ENCODE results near the gene AIG1.

Gene AIG1

DNA sequence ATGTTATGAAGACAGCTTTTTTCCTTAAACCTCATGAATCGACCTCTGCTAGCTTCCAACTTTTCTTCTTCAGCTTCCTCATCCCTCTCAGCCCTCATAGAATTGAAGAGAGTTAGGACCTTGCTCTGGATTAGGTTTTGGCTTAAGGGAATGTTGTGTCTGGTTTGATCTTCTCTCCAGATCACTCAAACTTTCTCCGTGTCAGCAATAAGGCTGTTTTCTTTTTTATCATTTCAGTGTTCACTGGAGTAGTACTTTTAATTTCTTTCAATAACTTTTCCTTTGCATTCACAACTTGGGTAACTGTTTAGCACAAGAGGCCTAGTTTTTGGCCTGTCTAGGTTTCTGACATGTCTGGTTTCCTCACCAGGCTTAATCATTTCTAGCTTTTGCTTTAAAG, 32.6 kb downstream of the AIG1 start:
- DNase-seq (ENCODE audit: low read depth in 2 of 2, low spot score in 1 of 2): no peak

DNA sequence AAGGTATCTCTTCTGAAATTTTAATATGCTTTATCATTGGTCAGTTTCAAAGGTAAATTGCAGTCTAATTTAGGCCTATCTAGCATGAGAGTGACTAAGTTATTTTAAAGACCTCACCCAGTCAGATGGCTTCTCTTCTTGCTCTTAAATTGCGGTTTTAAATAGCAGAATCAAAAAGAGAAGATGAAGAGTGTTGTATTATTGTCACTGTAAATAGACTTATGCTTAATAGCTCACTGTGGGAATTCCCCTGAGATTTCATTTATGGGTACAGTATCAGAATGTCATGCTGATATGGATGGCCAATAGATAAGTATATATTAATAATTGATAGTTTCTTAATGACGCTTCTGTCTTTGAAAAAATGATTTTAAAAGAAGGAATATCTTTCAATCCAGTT, 35.7 kb downstream of the AIG1 start:
- DNase-seq (ENCODE audit: low read depth in 2 of 2, low spot score in 1 of 2): no peak

DNA sequence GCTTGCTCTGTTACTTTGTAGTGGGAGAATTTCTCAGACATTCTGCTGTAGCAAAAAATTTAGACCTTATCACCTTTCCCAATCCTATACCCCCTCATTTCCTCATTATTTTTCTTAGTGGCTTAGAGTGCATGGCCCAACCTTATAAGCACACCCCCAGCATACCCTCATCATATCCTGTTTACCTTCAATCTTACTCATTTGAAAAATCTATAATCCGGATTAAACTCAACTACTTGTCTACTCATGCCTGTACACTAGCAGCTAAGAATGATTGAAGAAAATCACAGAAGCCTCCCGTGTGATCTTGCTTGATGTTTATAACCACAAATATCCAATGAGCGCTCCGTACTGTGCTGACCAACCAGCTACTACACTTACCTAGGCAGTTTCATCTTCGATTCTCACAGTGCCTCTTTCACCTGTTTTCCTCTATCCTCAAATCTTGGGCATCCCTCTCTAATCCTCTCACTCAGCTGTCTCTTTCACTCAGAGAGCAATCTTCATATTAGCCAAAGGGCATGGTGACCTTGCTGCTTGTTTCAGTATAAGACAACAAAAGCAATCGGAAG, 36.6 kb downstream of the AIG1 start:
- no peak for DNase-seq (ENCODE audit: low read depth in 2 of 2, low spot score in 1 of 2)

DNA sequence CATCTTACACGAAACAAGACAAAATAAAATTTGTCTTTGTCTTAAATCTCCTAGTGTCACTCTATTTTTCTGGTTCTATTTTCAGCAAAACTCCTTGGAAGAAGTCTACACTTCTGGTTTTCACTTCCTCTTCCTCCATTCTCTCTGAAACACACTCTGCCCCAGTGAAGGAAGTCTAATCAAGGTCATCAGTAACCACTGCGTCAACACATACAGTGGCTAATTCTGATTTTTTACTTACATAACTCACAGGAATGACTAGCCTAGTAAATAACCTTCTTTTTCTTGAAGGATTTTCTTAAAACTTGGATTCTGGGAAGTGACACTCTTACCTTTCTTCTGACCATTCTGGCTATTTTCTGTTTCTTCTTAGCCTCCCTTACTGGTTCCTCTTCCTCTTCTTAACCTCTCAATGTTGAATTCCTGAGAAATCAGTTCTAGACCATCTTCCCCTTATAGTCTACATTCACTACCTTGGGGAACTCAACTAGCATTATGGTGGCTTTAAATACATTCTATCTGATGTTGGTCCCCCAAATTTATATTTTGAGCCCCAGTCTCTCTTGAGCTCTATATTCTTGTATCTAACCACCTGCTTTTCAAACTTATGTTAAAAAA, 37.5 kb downstream of the AIG1 start:
- DNase-seq (ENCODE audit: low read depth in 2 of 2, low spot score in 1 of 2): no peak

DNA sequence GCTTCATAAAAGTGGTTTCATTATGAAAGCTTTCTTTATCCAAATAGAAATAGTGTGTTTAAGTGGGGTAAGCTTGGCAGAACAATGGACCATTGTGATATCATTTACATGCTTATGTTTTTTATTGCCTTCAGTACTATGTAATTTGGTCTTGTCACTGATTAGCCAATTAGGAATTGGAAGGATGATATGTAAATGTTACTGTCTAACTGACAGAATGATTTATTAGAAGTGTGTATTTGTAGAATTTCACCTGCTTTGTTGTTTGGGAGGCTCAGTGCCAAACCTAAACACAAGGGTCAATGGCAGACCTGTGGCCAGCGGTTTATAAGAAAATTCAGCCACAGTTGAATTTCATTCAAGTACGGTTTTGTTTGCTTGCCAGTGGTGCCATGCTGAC, 39.0 kb downstream of the AIG1 start:
- no peak for DNase-seq (ENCODE audit: low read depth in 2 of 2, low spot score in 1 of 2)

DNA sequence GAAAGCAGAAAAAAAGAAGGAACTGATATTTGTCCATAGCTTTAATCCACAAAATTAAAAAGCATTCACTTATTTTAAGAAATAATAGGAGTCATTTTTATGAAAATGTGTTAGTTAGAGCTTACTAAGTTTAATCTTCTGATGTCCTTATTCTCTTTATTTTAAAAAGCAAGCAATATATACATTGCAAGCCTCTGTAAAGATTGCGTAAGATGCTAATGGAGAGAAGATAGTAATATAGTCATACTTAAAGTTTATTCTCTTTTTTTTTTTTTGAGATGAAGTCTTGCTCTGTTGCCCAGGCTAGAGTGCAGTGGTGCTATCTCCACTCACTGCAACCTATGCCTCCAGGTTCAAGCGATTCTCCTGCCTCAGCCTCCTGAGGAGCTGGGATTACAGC, 39.7 kb downstream of the AIG1 start:
- no peak for DNase-seq (ENCODE audit: low read depth in 2 of 2, low spot score in 1 of 2)

DNA sequence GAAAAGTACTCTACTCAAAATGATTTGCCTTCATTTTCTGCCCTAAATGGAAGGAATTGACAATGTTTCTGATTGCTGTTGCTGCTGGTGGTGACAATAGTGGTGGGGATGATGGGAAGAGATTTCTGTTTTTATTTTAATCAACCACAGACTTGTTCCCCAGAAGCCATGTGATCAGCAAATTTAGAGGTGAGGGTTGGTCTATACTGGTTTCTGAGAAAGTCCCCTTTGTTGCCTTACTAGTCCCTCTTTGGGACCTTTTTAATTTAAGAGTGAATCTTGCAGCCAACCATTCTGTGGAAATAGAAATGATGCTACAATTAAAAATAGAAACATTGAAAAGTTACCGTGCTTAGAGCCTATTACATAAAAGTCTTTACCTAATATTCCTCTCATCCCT, 43.2 kb downstream of the AIG1 start:
- DNase-seq (ENCODE audit: low read depth in 2 of 2, low spot score in 1 of 2): no peak

DNA sequence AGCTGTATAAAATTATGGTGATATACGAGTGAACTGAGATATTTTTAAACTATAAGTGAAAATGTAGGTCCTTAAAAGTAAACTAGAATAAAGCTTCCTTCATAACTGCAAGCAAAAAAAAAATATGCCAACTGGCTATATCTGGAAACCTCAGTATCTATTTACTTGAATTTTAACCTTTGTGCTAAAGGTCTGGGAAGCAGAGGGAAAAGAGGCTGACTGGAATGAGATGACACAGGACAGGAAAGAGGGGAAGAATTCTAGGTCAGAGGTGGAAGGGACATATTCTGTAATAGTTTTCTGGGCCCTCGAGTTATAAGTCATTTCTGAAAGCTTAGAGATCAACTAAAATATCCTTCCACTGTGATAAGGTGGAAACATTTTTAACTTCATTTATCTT, 46.8 kb downstream of the AIG1 start:
- DNase-seq (ENCODE audit: low read depth in 2 of 2, low spot score in 1 of 2): no peak

DNA sequence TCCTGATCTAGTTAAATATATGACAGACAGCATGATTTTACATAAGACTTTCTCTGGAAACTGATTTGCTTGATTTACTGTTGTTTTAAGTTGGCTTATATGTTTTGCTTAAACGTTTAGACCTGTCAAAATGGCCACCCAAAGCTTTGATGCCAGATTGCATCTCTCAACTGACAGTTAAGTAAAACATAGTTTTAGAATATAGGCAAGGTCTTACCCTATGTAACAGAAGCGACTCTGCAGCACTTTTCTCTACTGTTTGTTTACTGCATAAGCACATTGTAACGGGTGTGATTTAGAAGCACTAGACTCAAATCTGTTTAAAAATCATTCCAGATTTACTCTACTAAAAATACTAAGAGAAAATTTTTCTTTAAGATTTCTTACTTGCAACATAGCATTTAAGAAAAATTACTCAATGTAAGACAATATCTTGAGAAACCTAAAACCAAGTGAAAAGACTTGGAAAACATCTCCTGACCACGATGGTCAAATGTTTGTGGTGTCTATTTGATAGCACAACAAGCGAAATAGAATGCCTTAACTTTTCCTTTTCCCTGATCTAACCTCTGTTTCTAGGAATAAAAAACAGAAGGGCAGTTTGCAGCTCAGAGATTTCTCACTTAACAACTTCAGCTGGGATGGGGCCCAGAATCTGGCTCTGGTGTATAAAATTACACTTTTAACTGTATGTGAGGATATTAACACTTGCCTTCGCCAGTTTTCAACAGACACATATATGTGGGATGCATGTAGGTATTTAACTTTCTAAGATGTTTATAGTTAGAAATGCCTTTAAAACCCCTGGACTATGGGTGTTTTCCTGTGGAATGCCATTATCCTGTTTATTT, 47.4 kb downstream of the AIG1 start:
- DNase-seq (ENCODE audit: low read depth in 2 of 2, low spot score in 1 of 2): no peak

DNA sequence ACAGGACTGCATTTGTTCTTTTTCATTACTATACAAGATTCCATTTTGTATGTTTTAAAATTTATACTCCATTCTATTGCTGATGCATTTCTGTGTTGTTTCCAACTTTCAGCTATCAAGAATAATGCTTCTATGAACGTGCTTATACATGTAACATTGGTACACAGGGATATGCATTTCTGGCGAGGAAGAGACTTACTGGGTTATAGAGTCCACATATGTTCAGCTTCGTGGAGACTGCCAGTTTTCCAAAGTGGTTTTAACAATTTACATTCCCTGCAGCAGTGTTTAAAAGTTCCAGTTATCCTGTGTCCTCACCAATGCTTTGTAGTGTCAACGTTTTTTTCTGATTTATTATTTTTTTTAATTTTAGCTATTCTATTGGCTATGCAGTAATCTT, 48.5 kb downstream of the AIG1 start:
- DNase-seq (ENCODE audit: low read depth in 2 of 2, low spot score in 1 of 2): no peak

DNA sequence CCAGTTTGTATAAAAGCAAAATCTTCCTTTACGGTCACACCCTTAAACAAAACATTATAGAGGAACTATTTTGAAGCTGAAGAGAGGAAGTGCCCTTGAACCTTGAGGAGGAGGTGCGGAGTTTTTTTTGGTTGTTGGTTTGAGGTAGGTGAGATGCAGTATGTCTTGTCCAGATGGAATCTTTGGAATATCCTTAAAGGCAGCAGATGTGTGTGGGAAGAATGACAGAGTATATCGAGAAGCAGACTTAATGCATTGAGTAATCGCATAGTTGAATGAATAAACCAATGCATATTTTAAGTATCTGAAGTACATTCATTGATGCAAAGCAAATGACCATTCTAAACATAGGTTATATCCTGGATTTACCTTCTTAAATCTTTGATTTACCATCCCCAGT, 49.9 kb downstream of the AIG1 start:
- DNase-seq (ENCODE audit: low read depth in 2 of 2, low spot score in 1 of 2): no peak

DNA sequence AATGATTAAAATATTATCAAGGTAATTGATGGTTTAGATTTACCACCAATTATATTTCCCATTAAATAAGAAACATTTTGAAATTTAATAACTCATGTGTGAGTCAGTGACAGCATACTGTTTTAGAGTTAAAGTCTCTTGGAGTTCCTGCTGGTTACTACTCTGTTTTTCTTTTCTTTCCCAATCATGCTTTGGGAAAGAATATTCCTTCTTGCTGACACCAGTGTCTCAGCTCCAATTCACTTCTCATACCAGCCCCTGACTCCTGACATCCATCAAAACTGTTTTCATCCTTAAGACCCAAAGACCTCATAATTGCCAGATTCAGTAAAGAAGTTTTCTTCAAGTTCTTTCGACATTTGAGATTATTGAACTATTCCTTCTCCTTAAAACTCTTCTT, 50.3 kb downstream of the AIG1 start:
- DNase-seq (ENCODE audit: low read depth in 2 of 2, low spot score in 1 of 2): no peak

DNA sequence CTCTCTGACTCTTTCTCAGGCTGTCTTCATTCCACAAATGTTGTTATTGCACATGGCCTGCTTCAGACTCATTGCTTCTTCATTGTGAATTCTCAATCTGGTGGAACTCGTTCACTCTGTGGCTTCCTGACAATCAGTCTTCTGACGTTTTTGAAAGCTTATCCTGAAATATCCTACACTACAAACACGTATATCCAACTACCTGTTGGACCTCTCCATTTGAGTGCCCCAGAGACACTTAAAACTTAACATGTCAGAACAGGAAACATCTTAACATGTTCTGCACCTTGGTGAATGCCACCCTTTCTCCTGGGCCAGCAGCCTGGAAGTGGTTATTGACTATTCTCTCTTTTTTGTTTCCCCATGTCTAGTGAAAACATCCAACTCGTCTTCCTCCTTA, 50.8 kb downstream of the AIG1 start:
- DNase-seq (ENCODE audit: low read depth in 2 of 2, low spot score in 1 of 2): no peak

DNA sequence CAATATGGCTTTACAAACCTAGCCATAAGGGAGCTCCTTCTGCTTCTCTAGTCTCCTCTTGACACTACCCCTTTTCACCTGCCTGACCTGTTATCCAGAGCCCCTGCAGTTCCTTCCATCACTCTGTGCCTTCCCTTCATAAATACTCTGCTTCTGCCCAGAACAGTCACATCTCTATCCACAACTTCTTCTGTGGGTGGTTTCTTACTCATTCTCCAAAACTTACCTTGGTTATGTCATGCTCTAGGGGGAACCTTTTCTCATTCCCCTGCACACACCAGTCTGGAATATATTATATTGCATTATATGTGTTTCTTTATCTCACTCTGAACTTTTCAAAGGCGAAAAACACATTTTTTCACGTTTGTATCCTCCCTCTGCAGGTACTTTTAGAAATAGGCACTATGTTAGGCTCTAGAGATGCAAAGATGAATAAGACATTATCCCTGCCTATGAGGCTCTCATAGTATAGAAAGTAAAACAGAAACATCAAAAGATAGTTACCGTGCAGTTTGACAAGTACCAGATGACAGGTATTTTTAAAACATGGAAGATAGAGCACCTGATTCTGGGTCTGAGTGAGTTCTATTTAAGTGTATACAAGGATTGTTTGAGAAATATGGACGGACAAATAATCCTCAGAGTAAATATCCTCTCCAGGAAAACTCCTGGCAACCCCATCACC, 51.5 kb downstream of the AIG1 start:
- DNase-seq (ENCODE audit: low read depth in 2 of 2, low spot score in 1 of 2): no peak

DNA sequence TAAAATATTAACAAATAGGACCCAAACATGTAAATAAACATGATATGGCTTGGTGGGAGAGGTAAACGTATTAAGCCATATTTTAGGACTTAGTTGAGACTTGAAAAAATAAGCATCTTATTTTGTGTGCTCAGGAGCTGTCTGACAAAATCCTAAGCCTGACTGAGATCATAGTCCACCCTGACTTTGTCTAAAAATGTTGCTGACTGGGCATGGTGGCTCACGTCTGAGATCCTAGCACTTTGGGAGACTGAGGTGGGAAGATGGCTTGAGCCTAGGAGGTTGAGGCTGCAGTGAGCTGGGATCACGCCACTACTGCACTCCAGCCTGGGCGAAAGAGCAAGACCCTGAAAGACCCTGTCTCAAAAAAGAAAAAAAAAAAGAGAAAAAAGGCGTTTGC, 52.1 kb downstream of the AIG1 start:
- DNase-seq (ENCODE audit: low read depth in 2 of 2, low spot score in 1 of 2): no peak

DNA sequence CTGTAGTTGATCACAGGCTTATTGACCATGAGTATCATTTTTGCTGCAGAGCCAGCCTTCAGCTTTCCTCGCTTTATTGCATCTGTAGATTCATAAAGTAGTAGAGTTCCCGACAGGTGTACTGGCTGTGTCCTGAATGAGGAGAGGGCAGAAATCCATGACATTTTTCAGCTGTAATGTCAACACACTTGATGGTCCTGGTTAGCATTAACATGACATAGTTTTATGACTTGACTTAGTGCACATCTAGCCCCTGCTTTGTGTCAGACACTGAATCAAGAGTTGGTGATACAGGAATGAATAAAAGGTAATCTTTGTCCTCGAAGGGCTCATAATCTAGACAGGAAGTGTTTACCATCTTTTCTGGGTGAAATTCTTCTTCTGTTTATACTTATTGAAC, 55.0 kb downstream of the AIG1 start:
- no peak for DNase-seq (ENCODE audit: low read depth in 2 of 2, low spot score in 1 of 2)

DNA sequence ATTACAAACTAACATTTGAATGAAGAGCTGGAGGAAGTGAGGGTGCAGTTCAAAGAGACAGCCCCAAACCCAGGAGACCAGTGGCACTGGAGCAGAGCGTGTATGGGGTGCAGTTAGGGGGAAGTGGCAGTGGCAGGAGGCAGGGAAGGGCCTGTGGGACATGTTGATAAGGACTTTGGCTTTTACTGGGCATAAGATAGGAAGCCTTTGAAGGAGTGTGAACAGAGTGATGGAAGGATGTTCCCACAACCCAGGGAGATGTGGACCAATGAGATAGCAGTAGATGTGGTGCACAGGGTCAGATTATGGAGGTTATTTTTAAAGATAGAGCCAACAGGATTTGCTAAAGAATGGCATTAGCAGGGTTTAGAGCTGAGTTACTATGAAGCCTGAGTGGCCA, 56.4 kb downstream of the AIG1 start:
- no peak for DNase-seq (ENCODE audit: low read depth in 2 of 2, low spot score in 1 of 2)

DNA sequence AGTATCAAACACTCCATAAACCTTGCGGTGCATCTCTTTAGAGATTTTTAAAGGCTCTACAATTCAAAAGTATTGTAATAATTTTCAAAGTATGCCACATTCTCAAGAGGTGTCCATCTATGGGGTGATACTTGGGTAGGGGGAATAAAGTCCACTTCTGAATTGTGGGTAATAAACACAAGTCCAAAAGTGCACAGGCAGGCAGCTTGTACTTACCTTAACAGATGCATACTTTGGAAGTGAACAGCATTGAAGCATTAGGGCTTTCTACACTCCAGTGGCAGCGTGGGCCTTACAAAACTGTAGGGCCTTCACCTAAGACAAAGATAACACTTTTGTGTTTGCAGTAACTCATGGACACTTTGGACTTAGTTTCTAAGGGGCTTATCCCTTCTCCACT, 58.6 kb downstream of the AIG1 start:
- DNase-seq (ENCODE audit: low read depth in 2 of 2, low spot score in 1 of 2): no peak

DNA sequence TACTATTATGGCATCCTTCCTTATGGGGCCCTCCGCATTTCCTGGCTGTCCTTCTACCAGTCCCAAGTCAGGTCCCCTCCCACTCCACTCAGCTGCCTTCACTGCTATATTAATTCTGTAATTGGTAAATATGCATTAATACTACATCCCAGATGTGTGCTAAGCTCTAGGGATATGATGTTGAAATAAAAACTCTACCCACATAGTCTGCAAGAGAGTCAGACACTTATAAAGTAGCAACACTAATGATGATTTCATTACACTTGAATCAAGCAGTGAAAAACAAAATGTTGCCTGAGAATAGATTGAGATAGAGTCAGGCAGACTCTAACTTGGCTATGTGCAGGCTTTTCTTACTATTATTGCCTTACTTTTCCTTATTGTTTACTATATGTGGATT, 62.4 kb downstream of the AIG1 start:
- DNase-seq (ENCODE audit: low read depth in 2 of 2, low spot score in 1 of 2): no peak

DNA sequence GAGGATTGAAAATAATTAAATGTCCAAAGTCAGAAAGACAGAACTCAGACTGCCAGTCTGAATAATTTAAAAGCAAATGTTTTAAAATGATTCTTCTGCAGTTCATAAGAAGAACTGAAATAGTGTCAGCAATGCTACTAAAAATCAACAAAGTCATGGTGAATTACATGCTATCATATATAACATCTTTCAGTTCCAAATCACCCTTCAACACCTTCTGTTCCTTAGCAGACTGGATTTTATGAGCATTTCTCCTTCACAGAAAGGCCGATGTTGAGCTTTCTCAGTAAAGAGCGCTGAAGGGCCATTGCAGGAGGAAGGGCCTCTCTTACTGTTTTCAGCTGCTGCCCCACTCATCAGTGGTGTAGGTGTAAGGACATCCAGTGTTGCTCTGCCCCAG, 63.3 kb downstream of the AIG1 start:
- DNase-seq (ENCODE audit: low read depth in 2 of 2, low spot score in 1 of 2): no peak

DNA sequence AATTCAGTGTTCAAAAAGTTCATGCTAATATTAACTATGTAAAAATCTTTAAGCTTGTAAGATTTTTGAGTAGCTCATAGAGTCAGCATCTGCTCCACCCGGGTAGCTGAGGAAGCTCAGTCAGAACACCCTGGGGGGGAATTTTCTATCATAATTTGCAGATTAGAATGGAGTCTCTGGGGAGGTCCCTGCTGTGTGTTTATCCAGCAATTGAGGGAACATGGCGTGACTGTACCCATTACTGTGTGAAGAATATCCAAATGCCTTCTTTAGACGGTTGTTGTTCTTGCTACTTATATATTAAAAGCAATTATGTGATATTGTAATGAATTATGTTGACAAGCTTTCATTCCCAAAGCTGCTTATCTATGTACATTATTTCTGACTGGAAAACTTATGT, 64.8 kb downstream of the AIG1 start:
- no peak for DNase-seq (ENCODE audit: low read depth in 2 of 2, low spot score in 1 of 2)
